Measurements from ENCODE around the gene OR4K5. TPM values are rescaled to one million over a fixed set of nuclear protein-coding genes. Genes with fewer than 3 reads are reported as not detected.

Gene OR4K5
- total RNA-seq (2012; rRNA removed), result not detected in 2 replicates

GRCh38 chr14:19920021-19920657, at the start of gene OR4K5:
OR4K5 (plus strand) TSS chr14:19920607; CDS start chr14:19920607, 0 bp downstream.
- Histone ChIP-seq H3K4me2 (ENCODE audit: low read length) (no peak within 1 kb of the TSS), H3K4me1 (ENCODE audit: control insufficient read depth, insufficient read depth, low read length) (no peaks in the 10 kb centered on the region), H3K9ac (ENCODE audit: low read depth, low read length) (no peak within 1 kb of the TSS), H3K36me3 (ENCODE audit: insufficient read depth, low read length) (no peaks in the 10 kb centered on the region), H3K27me3 (ENCODE audit: control insufficient read depth, insufficient read depth, low read length) (no peaks in the 10 kb centered on the region), H3K4me3 (ENCODE audit: low read length) (no peak within 1 kb of the TSS), H3K9me3 (replicated peaks; ENCODE audit: low read length) (peaks cover 17% of the 10 kb centered on the region)

- no peak overlapping the region for H3K9ac ChIP-seq (ENCODE audit: low read depth, low read length)
- no peaks in the 10 kb centered on the region for H3K27me3 ChIP-seq (ENCODE audit: control insufficient read depth, insufficient read depth, low read length)
- H3K36me3 ChIP-seq (ENCODE audit: insufficient read depth, low read length), result no peaks in the 10 kb centered on the region
- no peak overlapping the region for H3K4me3 ChIP-seq (ENCODE audit: low read length)
- no peaks in the 10 kb centered on the region for H3K4me1 ChIP-seq (ENCODE audit: control insufficient read depth, insufficient read depth, low read length)
- H3K4me2 ChIP-seq (ENCODE audit: low read length), result no peak overlapping the region
- no peaks in the 10 kb centered on the region for H3K9me3 ChIP-seq (replicated peaks; ENCODE audit: low read length)
Observed at GRCh38 chr14:19873178-19873577, 47.2 kb upstream of the OR4K5 start.

GRCh38 chr14:19874842-19875241, 45.6 kb upstream of the OR4K5 start, which contains the start of gene OR4K2:
OR4K2 (plus strand) TSS chr14:19875142; CDS start chr14:19876268, 1,126 bp downstream.
- no peak within 1 kb of the TSS for H3K4me3 ChIP-seq (ENCODE audit: low read length)
- no peak within 1 kb of the TSS for H3K9ac ChIP-seq (ENCODE audit: low read depth, low read length)
- no peaks in the 10 kb centered on the region for H3K27me3 ChIP-seq (ENCODE audit: control insufficient read depth, insufficient read depth, low read length)
- no peaks in the 10 kb centered on the region for H3K36me3 ChIP-seq (ENCODE audit: insufficient read depth, low read length)
- H3K4me2 ChIP-seq (ENCODE audit: low read length), result no peak within 1 kb of the TSS
- H3K4me1 ChIP-seq (ENCODE audit: control insufficient read depth, insufficient read depth, low read length), result no peaks in the 10 kb centered on the region
- no peaks in the 10 kb centered on the region for H3K9me3 ChIP-seq (replicated peaks; ENCODE audit: low read length)

GRCh38 chr14:19878029-19878642, 42.3 kb upstream of the OR4K5 start:
- peaks cover 2% of the 10 kb centered on the region for H3K9me3 ChIP-seq (replicated peaks; ENCODE audit: low read length)
- H3K9ac ChIP-seq (ENCODE audit: low read depth, low read length), result no peak overlapping the region
- no peaks in the 10 kb centered on the region for H3K27me3 ChIP-seq (ENCODE audit: control insufficient read depth, insufficient read depth, low read length)
- no peaks in the 10 kb centered on the region for H3K36me3 ChIP-seq (ENCODE audit: insufficient read depth, low read length)
- H3K4me1 ChIP-seq (ENCODE audit: control insufficient read depth, insufficient read depth, low read length), result no peaks in the 10 kb centered on the region
- no peak overlapping the region for H3K4me2 ChIP-seq (ENCODE audit: low read length)
- H3K4me3 ChIP-seq (ENCODE audit: low read length), result no peak overlapping the region

- Histone ChIP-seq H3K4me1 (ENCODE audit: control insufficient read depth, insufficient read depth, low read length) (no peaks in the 10 kb centered on the region), H3K36me3 (ENCODE audit: insufficient read depth, low read length) (no peaks in the 10 kb centered on the region), H3K4me3 (ENCODE audit: low read length) (no peak overlapping the region), H3K9ac (ENCODE audit: low read depth, low read length) (no peak overlapping the region), H3K27me3 (ENCODE audit: control insufficient read depth, insufficient read depth, low read length) (no peaks in the 10 kb centered on the region), H3K9me3 (replicated peaks; ENCODE audit: low read length) (peaks cover 36% of the 10 kb centered on the region), H3K4me2 (ENCODE audit: low read length) (no peak overlapping the region)
Observed at GRCh38 chr14:19895282-19895681, 25.1 kb upstream of the OR4K5 start.

GRCh38 chr14:19900999-19901398, 19.4 kb upstream of the OR4K5 start:
- Histone ChIP-seq H3K9me3 (replicated peaks; ENCODE audit: low read length) (peaks cover 26% of the 10 kb centered on the region), H3K27me3 (ENCODE audit: control insufficient read depth, insufficient read depth, low read length) (no peaks in the 10 kb centered on the region), H3K4me3 (ENCODE audit: low read length) (no peak overlapping the region), H3K4me1 (ENCODE audit: control insufficient read depth, insufficient read depth, low read length) (no peaks in the 10 kb centered on the region), H3K4me2 (ENCODE audit: low read length) (no peak overlapping the region), H3K36me3 (ENCODE audit: insufficient read depth, low read length) (no peaks in the 10 kb centered on the region), H3K9ac (ENCODE audit: low read depth, low read length) (no peak overlapping the region)

GRCh38 chr14:19902409-19902808, 18.0 kb upstream of the OR4K5 start:
- H3K36me3 ChIP-seq (ENCODE audit: insufficient read depth, low read length), result no peaks in the 10 kb centered on the region
- H3K4me2 ChIP-seq (ENCODE audit: low read length), result no peak overlapping the region
- peaks cover 15% of the 10 kb centered on the region for H3K9me3 ChIP-seq (replicated peaks; ENCODE audit: low read length)
- H3K27me3 ChIP-seq (ENCODE audit: control insufficient read depth, insufficient read depth, low read length), result no peaks in the 10 kb centered on the region
- no peak overlapping the region for H3K9ac ChIP-seq (ENCODE audit: low read depth, low read length)
- H3K4me1 ChIP-seq (ENCODE audit: control insufficient read depth, insufficient read depth, low read length), result no peaks in the 10 kb centered on the region
- no peak overlapping the region for H3K4me3 ChIP-seq (ENCODE audit: low read length)

- peaks cover 22% of the 10 kb centered on the region for H3K9me3 ChIP-seq (replicated peaks; ENCODE audit: low read length)
- no peak overlapping the region for H3K4me2 ChIP-seq (ENCODE audit: low read length)
- no peaks in the 10 kb centered on the region for H3K4me1 ChIP-seq (ENCODE audit: control insufficient read depth, insufficient read depth, low read length)
- no peak overlapping the region for H3K4me3 ChIP-seq (ENCODE audit: low read length)
- no peaks in the 10 kb centered on the region for H3K27me3 ChIP-seq (ENCODE audit: control insufficient read depth, insufficient read depth, low read length)
- no peaks in the 10 kb centered on the region for H3K36me3 ChIP-seq (ENCODE audit: insufficient read depth, low read length)
- H3K9ac ChIP-seq (ENCODE audit: low read depth, low read length), result no peak overlapping the region
Observed at GRCh38 chr14:19906665-19907064, 13.7 kb upstream of the OR4K5 start.

- Histone ChIP-seq H3K9me3 (replicated peaks; ENCODE audit: low read length) (peaks cover 19% of the 10 kb centered on the region), H3K36me3 (ENCODE audit: insufficient read depth, low read length) (no peaks in the 10 kb centered on the region), H3K4me2 (ENCODE audit: low read length) (no peak overlapping the region), H3K9ac (ENCODE audit: low read depth, low read length) (no peak overlapping the region), H3K4me1 (ENCODE audit: control insufficient read depth, insufficient read depth, low read length) (no peaks in the 10 kb centered on the region), H3K4me3 (ENCODE audit: low read length) (no peak overlapping the region), H3K27me3 (ENCODE audit: control insufficient read depth, insufficient read depth, low read length) (no peaks in the 10 kb centered on the region)
Observed at GRCh38 chr14:19911114-19911513, 9.3 kb upstream of the OR4K5 start.

- Histone ChIP-seq H3K4me1 (ENCODE audit: control insufficient read depth, insufficient read depth, low read length) (no peaks in the 10 kb centered on the region), H3K4me2 (ENCODE audit: low read length) (no peak overlapping the region), H3K27me3 (ENCODE audit: control insufficient read depth, insufficient read depth, low read length) (no peaks in the 10 kb centered on the region)
Observed at GRCh38 chr14:19917243-19917642, 3.2 kb upstream of the OR4K5 start.

GRCh38 chr14:19917955-19918518, 2.4 kb upstream of the OR4K5 start:
- H3K9me3 ChIP-seq (replicated peaks; ENCODE audit: low read length), result peaks cover 11% of the 10 kb centered on the region
- no peaks in the 10 kb centered on the region for H3K36me3 ChIP-seq (ENCODE audit: insufficient read depth, low read length)
- no peak overlapping the region for H3K9ac ChIP-seq (ENCODE audit: low read depth, low read length)
- no peaks in the 10 kb centered on the region for H3K4me1 ChIP-seq (ENCODE audit: control insufficient read depth, insufficient read depth, low read length)
- H3K27me3 ChIP-seq (ENCODE audit: control insufficient read depth, insufficient read depth, low read length), result no peaks in the 10 kb centered on the region
- no peak overlapping the region for H3K4me2 ChIP-seq (ENCODE audit: low read length)
- no peak overlapping the region for H3K4me3 ChIP-seq (ENCODE audit: low read length)

More at GRCh38 chr14:19917243-19917642, 3.2 kb upstream of the OR4K5 start:
- no peaks in the 10 kb centered on the region for H3K36me3 ChIP-seq (ENCODE audit: insufficient read depth, low read length)
- peaks cover 11% of the 10 kb centered on the region for H3K9me3 ChIP-seq (replicated peaks; ENCODE audit: low read length)
- H3K9ac ChIP-seq (ENCODE audit: low read depth, low read length), result no peak overlapping the region
- no peak overlapping the region for H3K4me3 ChIP-seq (ENCODE audit: low read length)

Data from skeletal muscle satellite cell (primary cell).